SK-N-SH (cell line): Measurements from ENCODE around the gene GANC. TPM values are rescaled to one million over a fixed set of nuclear protein-coding genes. Genes with fewer than 3 reads are reported as not detected.
A peak's percentile ranks its signal among the peaks of the same experiment; 100 is the strongest.

ENCODE experiments used
- CTCF ChIA-PET: fragments of 300-600, 350-600 bp; formaldehyde crosslinking; extraction: SDS; loops from one replicate; lab custom pipeline; 2021; lab: Yijun Ruan, JAX
- POLR2A ChIA-PET: fragments of 350-600 bp; sonication (Branson Sonifier 250); formaldehyde crosslinking; extraction: SDS; loops from one replicate; lab custom pipeline; 2020; ENCODE audit warnings: antibody characterized with exemption, inconsistent platforms; lab: Yijun Ruan, JAX
- DNase-seq: peaks from one replicate; pipeline ENCODE4 v3.0.0; 2012
- H2AFZ ChIP-seq: fragments of 200-600 bp; sonication (generic); 2 replicates; pipeline ENCODE4 v1.8.1; 2016; ENCODE audit warnings: antibody characterized with exemption, mild to moderate bottlenecking, low read depth
- H3F3A ChIP-seq: fragments of 200-600 bp; sonication (generic); replicated peaks from 2 replicates; pipeline ENCODE3; 2016; ENCODE audit warnings: antibody characterized with exemption, mild to moderate bottlenecking; ENCODE audit not compliant: insufficient read depth
- H3K27ac ChIP-seq, 2 experiments: fragments of 200-500 bp in 1 of 2; fragments of 200-600 bp in 1 of 2; sonication (Bioruptor generic) in 1 of 2; sonication (generic), shearing (Covaris generic) in 1 of 2; 2 replicates each; pipeline versions ENCODE4 v1.5.1 to v1.6.1; 2014 to 2016; ENCODE audit warnings: low read depth in 2 of 2, inconsistent platforms in 1 of 2, low read length in 1 of 2, mild to moderate bottlenecking in 1 of 2, mixed read lengths in 1 of 2
- H3K27me3 ChIP-seq: fragments of 200-600 bp; sonication (generic), shearing (Covaris generic); 2 replicates; pipeline ENCODE4 v1.6.1; 2016; ENCODE audit warnings: mixed run types; ENCODE audit not compliant: insufficient read depth
- H3K36me3 ChIP-seq, 2 experiments: fragments of 200-500 bp in 1 of 2; fragments of 200-600 bp in 1 of 2; sonication (Bioruptor generic) in 1 of 2; sonication (generic) in 1 of 2; replicated peaks in 1 of 2; 2 replicates each; pipeline versions ENCODE3 to v1.5.1; 2014 to 2016; ENCODE audit warnings: low read length in 1 of 2, mild to moderate bottlenecking in 1 of 2; ENCODE audit not compliant: insufficient read depth in 2 of 2, control insufficient read depth in 1 of 2
- H3K4me1 ChIP-seq, 2 experiments: fragments of 200-500 bp in 1 of 2; fragments of 200-600 bp in 1 of 2; sonication (Bioruptor generic) in 1 of 2; sonication (generic), shearing (Covaris generic) in 1 of 2; 2 replicates each; pipeline versions ENCODE4 v1.5.1 to v1.6.1; 2014 to 2016; ENCODE audit warnings: low read depth in 1 of 2, low read length in 1 of 2, mixed run types in 1 of 2; ENCODE audit not compliant: insufficient read depth in 2 of 2, control insufficient read depth in 1 of 2
- H3K4me2 ChIP-seq: fragments of 200-600 bp; sonication (generic), shearing (Covaris generic); 2 replicates; pipeline ENCODE4 v1.6.1; 2017; ENCODE audit warnings: mixed run types
- H3K4me3 ChIP-seq, 2 experiments: fragments of 200-500 bp in 1 of 2; fragments of 200-600 bp in 1 of 2; sonication (Bioruptor generic) in 1 of 2; sonication (generic), shearing (Covaris generic) in 1 of 2; 2 replicates each; pipeline versions ENCODE4 v1.5.1 to v1.8.1; 2014 to 2016; ENCODE audit warnings: low read depth in 2 of 2, inconsistent platforms in 1 of 2, low read length in 1 of 2, mild to moderate bottlenecking in 1 of 2, mixed read lengths in 1 of 2, moderate library complexity in 1 of 2
- H3K79me2 ChIP-seq: fragments of 200-600 bp; sonication (generic); 2 replicates; pipeline ENCODE4 v1.8.1; 2017; ENCODE audit warnings: mild to moderate bottlenecking; ENCODE audit not compliant: insufficient read depth
- H3K9ac ChIP-seq: fragments of 200-600 bp; sonication (generic); 2 replicates; pipeline ENCODE4 v1.6.1; 2017; ENCODE audit warnings: mixed run types
- H3K9me2 ChIP-seq: fragments of 200-600 bp; sonication (generic); 2 replicates; pipeline ENCODE4 v1.6.1; 2017; ENCODE audit warnings: mixed run types
- H3K9me3 ChIP-seq: fragments of 200-600 bp; sonication (generic); 2 replicates; pipeline ENCODE4 v1.6.1; 2017; ENCODE audit warnings: mixed run types, mild to moderate bottlenecking, moderate library complexity
- H4K20me1 ChIP-seq: fragments of 200-600 bp; sonication (generic); 2 replicates; pipeline ENCODE4 v1.6.1; 2017; ENCODE audit warnings: mild to moderate bottlenecking, mixed run types; ENCODE audit not compliant: insufficient read depth
- CHD2 ChIP-seq: fragments of 150-350 bp; IDR thresholded peaks from 2 replicates; pipeline ENCODE4 v1.6.1; 2018; ENCODE audit warnings: low read length; ENCODE audit not compliant: partially characterized antibody
- CTCF ChIP-seq: fragments of 200-600 bp; sonication (generic); IDR thresholded peaks from 2 replicates; pipeline ENCODE4 v1.6.1; 2017; ENCODE audit warnings: antibody characterized with exemption, mild to moderate bottlenecking, moderate library complexity
- ELF1 ChIP-seq: IDR thresholded peaks from 2 replicates; pipeline ENCODE4 v1.4.0; 2012
- FOXM1 ChIP-seq: IDR thresholded peaks from 2 replicates; pipeline ENCODE4 v1.4.0; 2012; ENCODE audit warnings: low read depth, mild to moderate bottlenecking
- GATA2 ChIP-seq: sonication (generic); formaldehyde crosslinking; IDR thresholded peaks from 2 replicates; pipeline ENCODE4 v1.5.0; 2020; ENCODE audit warnings: mild to moderate bottlenecking, missing genetic modification reagents
- IRF3 ChIP-seq: fragments of 150-350 bp; IDR thresholded peaks from 2 replicates; pipeline ENCODE4 v1.6.1; 2016; ENCODE audit warnings: mild to moderate bottlenecking, low read depth, low read length
- MXI1 ChIP-seq: IDR thresholded peaks from 2 replicates; pipeline ENCODE4 v1.6.1; 2012; ENCODE audit warnings: mild to moderate bottlenecking, low read depth, low read length, improper control_type of control experiment
- NFIC ChIP-seq: IDR thresholded peaks from 2 replicates; pipeline ENCODE4 v1.4.0; 2012; ENCODE audit warnings: borderline replicate concordance
- PBX3 ChIP-seq: IDR thresholded peaks from 2 replicates; pipeline ENCODE4; 2012
- RAD21 ChIP-seq: IDR thresholded peaks from 2 replicates; pipeline ENCODE4 v1.6.1; 2012; ENCODE audit warnings: mild to moderate bottlenecking, low read length
- RCOR1 ChIP-seq: fragments of 150-350 bp; IDR thresholded peaks from 2 replicates; pipeline ENCODE4 v1.6.1; 2017; ENCODE audit warnings: antibody characterized with exemption, low read length
- REST ChIP-seq: IDR thresholded peaks from 2 replicates; pipeline ENCODE4 v1.6.1; 2012; ENCODE audit warnings: mild to moderate bottlenecking, low read depth, low read length, moderate library complexity
- TEAD4 ChIP-seq: IDR thresholded peaks from 2 replicates; pipeline ENCODE4 v1.4.0; 2012; ENCODE audit warnings: mild to moderate bottlenecking, borderline replicate concordance; ENCODE audit not compliant: insufficient read depth
- USF1 ChIP-seq: IDR thresholded peaks from 2 replicates; pipeline ENCODE4 v1.4.0; 2012; ENCODE audit warnings: low read depth, borderline replicate concordance
- YY1 ChIP-seq: IDR thresholded peaks from 2 replicates; pipeline ENCODE4 v1.4.0; 2012; ENCODE audit warnings: low read depth, mild to moderate bottlenecking
- ZBTB33 ChIP-seq: IDR thresholded peaks from 2 replicates; pipeline ENCODE4 v1.4.0; 2012; ENCODE audit warnings: low read depth, borderline replicate concordance
- WGBS: methylation state at CpG from one replicate; pipeline ENCODE4 v1.1.6; 2017; ENCODE audit warnings: low lambda C conversion rate; 5-methylcytosine and 5-hydroxymethylcytosine counted together
- polyA plus RNA-seq, 3 experiments: library from polyadenylated mRNA; depleted of rRNA; stranded (reverse); fragments of >200 nt; gene quantifications; 2 replicates each; pipeline ENCODE4 v1.2.3, GENCODE V29; 2012

The GANC gene
- polyA plus RNA-seq, 1 of the 3 experiments (the other 2 are of a cell fraction), result 6.8 TPM

GRCh38 chr15:42272939-42273899, at the start of gene GANC, which contains the start of gene TMEM87A (continued):
- TF ChIP-seq FOXM1, result no peak
- peak; percentile 74 for TF ChIP-seq ELF1
- no peak for TF ChIP-seq USF1
- TF ChIP-seq CHD2, result peak; percentile 71
- TF ChIP-seq CTCF, result no peak
- TF ChIP-seq YY1, result peak; percentile 93
- no peak for TF ChIP-seq PBX3
- peak; percentile 83 for TF ChIP-seq MXI1
- no peak for TF ChIP-seq RAD21
- TF ChIP-seq NFIC, result 0 out of 2 replicates have a peak, but pooled peaks have one; percentile 22
- no peak for TF ChIP-seq RCOR1
- TF ChIP-seq ZBTB33, result 0 out of 2 replicates have a peak, but pooled peaks have one; percentile 61
- TF ChIP-seq, all 33 proteins: peak for 17

GRCh38 chr15:42226648-42227047, 46.4 kb upstream of the GANC start:
- peaks cover 69 to 70% of the 10 kb centered on the region in 2 experiments for H3K36me3 ChIP-seq
- no peak overlapping the region for H3K4me3 ChIP-seq
- no peaks in the 10 kb centered on the region for H4K20me1 ChIP-seq
- H3K27ac ChIP-seq, result no peak overlapping the region
- no peak overlapping the region for H3K9ac ChIP-seq
- H2AFZ ChIP-seq, result no peak overlapping the region
- 97% methylated on average over 5 of the region's 5 CpGs for WGBS
- H3K79me2 ChIP-seq, result peaks cover 8% of the 10 kb centered on the region; the same call in 1 of the 2 replicates
- DNase-seq, result no peak
- no peaks in the 10 kb centered on the region for H3K4me1 ChIP-seq
- TF ChIP-seq TEAD4 (no peak), GATA2 (CRISPR knock-in tag) (no peak), IRF3 (no peak), REST (no peak)
- no peaks in the 10 kb centered on the region for H3K27me3 ChIP-seq
- no peaks in the 10 kb centered on the region for H3F3A ChIP-seq
- no peaks in the 10 kb centered on the region for H3K9me3 ChIP-seq
- H3K9me2 ChIP-seq, result no peaks in the 10 kb centered on the region
- ChIA-PET POLR2A (no interaction called here), CTCF (no interaction called here)
- no peak overlapping the region for H3K4me2 ChIP-seq
